ENCODE measurements around the gene OR8D2. TPM values are rescaled to one million over a fixed set of nuclear protein-coding genes. Genes with fewer than 3 reads are reported as not detected.

OR8D2 gene, protein sequence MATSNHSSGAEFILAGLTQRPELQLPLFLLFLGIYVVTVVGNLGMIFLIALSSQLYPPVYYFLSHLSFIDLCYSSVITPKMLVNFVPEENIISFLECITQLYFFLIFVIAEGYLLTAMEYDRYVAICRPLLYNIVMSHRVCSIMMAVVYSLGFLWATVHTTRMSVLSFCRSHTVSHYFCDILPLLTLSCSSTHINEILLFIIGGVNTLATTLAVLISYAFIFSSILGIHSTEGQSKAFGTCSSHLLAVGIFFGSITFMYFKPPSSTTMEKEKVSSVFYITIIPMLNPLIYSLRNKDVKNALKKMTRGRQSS
- polyA plus RNA-seq (ENCODE audit: insufficient read length in 4 of 4) = not detected

DNA sequence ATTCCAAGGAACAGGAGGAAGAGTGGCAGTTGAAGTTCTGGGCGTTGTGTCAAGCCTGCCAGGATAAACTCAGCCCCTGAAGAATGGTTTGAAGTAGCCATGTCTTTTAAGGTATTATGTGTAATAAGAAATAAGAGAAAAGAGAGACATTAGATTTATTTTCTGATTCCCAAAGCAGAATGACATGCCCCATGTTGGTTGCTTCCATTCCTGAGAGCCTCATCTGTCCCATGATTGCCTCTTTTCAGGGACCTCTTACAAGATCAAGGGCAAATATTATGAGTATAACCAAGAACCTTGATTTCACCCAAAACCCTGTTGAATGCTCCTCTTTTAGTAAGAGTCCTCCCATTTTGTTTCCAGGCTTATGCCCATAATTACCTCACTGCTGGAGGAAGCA, at the start of gene OR8D2:
TSS of gene OR8D2 (minus strand) at position 101 of the 400 bp plus-strand sequence. CDS start at position 101, 0 bp downstream.
- DNase-seq (ENCODE audit: low read depth in 4 of 4, low spot score in 2 of 4) = no peak

DNA sequence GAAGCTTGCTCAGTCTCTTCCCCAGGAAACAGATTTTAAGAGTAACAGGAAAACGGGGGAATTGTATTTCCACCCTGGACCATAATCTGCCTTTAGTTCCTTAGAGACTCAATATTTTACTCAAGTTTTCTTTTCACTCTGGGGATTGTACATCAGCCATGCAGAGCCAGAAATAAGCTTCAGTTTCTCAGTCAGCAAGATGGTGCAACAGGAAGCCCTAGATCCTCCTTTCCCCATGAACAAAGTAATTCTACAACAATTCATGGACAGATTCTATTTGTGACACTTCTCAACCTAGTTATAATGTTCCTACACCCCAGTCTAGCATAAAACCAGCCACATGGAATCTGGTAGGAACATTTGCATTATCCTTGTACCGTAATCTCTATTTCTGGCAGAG, 39.6 kb upstream of the OR8D2 start:
- DNase-seq (ENCODE audit: low read depth in 4 of 4, low spot score in 2 of 4) = no peak

DNA sequence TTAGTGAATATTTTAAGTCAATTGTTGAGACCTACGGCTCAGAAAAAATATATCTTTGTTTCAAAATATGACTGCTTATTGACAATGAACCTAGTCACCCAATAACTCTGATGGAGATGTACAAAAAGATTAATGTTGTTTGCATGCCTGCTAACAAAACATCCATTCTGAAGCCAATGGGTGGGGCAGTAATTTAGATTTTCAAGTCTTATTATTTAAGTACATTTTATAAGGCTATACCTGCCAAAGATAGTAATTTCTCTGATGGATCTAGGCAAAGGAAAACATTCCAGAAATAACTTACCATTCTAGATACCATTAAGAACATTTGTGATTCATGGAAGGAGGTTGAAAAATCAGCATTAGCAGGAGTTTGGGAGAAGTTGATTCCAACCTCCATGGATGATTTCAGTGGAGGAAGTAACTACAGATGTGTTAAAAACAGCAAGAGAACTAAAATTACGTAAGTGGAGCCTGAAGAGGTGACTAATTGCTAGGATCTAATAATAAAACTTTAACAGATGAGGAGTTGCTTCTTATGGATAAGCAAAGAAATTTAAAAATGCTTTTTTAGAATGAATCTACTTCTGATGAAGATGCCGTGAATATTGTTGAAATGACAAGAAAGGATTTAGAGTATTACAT, 26.4 kb upstream of the OR8D2 start:
- DNase-seq (ENCODE audit: low read depth in 4 of 4, low spot score in 2 of 4) = no peak

DNA sequence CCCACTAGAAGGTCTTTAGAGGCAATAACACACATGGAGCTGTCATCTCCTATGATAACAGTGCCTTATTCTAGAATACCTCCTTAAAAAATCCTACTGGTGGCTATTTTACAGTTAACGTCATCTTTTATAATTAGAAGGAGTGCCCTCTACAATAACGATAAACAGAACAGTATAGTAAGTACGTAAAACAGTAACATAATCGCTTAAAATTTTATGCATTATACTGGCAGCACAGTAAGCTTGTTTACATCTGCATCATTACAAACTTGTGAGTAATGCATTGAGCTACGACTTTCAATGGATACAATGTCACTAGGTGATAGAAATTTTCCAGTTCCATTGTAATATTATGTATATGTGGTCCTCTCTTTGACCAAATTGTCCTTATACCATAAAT, 24.3 kb upstream of the OR8D2 start:
- no peak for DNase-seq (ENCODE audit: low read depth in 4 of 4, low spot score in 2 of 4)

DNA sequence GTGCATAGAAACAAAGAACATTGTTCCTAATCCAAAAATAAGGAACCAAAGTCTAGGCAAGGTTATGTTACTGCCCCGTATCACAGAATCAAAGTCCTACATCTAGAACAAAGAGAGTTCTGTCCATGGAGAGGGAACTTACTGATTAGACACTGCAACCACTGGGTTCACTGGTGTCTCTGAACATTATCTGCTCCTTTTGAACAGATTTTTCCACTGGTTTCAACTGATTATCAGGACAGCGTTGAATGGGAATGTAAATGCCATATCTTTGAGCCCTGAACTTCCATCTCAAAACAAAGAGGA, 20.1 kb upstream of the OR8D2 start:
- DNase-seq (ENCODE audit: low read depth in 4 of 4, low spot score in 2 of 4) = no peak

DNA sequence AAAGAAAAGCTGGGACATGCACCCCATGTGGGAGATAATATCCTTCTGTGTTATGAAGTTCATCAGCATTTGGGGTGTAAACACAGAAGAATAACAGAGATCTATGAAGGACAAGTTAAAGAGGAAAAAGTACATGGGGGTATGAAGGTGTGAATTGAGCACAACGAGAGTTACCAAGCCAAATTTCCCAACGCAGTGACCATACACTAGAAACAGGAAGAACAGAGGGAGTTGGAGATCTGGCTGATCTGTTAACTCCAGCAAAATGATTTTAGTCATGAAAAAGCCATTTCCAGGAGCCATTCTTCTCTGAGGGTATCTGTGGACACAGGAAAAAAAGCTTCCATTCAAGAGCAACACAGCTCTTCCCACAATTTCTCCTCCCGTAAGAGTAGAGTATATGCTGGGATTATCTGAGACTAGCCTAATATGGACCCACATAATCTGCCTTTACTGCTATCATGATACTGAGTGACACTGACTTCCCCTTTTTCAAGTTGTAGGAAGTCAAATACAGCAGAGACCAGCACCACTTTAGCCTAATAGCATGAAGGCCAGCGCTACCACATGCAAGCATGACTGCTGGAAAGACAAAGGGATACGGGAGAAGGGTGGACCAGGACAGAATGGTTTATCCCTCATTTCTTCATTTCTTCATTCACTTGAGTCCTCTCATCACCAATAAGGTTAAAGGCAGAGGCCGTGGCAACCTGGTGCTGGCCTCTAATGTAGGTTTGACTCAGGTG, 19.6 kb upstream of the OR8D2 start:
- DNase-seq (ENCODE audit: low read depth in 4 of 4, low spot score in 2 of 4) = no peak

DNA sequence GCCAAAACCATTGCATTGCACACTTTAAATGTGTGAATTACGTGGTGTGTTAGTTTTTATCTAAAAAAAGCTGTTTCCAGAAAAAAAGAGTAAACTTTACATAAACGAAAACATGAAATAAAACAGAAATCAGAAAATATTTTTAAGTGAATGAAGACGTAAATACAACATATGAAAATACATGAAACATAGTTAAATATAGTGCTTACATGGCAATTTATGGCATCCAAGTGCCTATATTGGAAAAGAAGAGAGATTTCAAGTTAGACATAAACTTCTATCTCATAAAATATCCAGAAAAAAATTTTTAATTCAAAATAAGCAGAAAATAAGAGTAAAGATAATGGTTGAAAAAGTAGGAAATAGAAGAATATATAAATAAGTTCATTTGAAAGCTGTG, 11.9 kb upstream of the OR8D2 start:
- DNase-seq (ENCODE audit: low read depth in 4 of 4, low spot score in 2 of 4) = no peak

DNA sequence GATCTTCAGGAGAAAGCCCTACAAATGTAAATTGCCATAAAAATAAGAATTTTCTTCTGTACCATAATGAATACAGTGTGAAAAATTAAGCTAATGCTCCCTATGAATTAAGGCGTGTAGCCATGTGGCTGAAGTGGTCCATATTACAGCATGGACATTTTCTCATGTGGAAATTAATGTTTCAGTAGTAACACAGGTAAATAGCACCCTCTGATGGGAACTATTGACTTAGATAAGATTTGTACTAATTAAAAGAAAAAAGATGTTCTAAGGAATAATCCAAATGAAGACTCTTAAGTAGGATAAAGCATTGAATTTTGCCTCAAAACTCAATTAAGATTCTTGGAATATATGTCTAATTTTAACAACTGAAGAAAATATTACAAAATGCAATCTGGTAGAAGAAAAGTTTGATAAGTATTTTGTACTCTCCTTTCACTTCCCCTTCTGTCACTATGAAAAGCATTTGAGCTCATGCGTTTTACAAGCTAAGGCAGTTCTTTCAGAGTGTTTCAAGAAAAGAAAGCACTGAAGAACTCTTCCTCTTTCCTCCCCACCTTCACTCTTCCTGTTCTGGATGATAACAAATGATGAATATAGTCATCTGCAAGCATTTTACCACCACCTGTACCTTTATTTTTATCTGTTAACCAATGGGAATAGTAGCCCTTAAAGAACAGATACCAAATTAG, 9.9 kb upstream of the OR8D2 start:
- DNase-seq (ENCODE audit: low read depth in 4 of 4, low spot score in 2 of 4) = no peak

DNA sequence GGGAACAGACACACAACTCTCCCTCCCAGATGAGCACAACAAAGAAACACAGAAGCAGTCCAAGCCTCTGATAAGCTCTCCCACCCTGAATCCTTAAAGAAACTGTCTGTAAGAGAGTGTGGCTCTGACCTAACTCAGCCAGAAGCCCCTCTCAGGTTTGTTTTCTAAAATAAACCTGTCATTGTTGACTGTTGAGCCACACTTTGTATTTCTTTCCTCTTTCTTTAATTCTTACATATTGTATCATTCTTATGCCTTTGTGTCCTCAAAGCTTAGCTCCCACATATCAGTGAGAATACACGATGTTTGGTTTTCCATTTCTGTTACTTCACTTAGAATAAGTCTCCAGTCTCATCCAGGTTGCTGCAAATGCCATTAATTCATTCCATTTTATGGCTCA, 7.8 kb upstream of the OR8D2 start:
- no peak for DNase-seq (ENCODE audit: low read depth in 4 of 4, low spot score in 2 of 4)

DNA sequence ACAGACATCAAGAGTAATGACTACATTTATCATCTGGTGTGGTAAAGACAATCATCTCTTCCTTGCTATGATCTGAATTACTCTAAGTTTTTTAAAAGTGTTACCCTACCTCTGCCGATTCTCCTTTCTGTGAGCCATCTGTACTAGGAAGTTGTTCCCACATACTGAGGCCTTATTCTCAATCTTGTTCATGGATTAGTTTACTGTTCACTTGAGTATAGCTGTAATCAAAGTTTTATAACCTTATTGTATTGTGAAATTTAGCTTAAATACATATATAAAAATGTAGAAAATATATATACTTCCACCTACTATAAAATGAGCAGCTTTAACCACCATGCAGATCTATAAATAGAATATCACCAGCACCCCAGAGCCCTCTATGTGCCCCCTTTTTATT, 2.4 kb upstream of the OR8D2 start:
- DNase-seq (ENCODE audit: low read depth in 4 of 4, low spot score in 2 of 4) = no peak

DNA sequence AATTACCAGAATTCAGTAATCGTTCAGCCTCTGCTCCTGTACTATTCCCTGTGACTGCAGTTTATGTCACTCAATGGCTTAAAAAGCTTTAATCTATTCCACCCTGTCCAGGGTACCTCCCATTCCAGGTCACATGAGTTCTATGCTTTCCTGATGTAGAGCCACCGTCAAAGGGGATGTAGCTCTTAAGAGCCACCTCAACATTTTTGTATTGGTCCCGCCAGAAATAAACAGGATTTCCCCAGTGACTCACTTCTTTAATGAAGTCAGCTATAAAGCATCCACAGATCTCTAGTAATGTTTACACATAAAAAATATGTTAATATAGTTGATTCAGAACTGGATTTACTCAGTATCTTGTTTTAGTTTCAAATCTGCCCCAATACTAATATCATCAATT, 4.9 kb downstream of the OR8D2 start:
- no peak for DNase-seq (ENCODE audit: low read depth in 4 of 4, low spot score in 2 of 4)

DNA sequence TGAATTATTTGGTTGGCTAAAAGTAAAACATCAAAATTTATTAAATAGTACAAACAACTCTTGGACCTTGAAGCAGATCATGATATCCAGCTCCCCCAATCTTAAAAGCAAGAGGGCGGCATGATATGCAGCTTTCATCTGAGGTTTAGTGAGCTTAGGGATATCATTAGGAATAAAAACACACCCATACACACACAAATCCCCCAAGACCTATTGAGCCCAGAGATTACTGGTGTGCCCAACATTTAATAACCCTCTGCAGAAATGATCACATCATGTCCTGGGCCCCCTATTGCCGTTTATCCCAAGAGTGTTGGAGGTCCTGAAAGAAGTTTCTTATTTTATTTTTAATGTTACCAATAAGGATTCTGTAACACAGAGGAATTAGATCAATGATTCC, 6.1 kb downstream of the OR8D2 start, which contains the start of gene OR8D1:
TSS of gene OR8D1 (minus strand) at position 101 of the 400 bp plus-strand sequence. CDS start 3,183 bp downstream, outside the sequence.
- no peak for DNase-seq (ENCODE audit: low read depth in 4 of 4, low spot score in 2 of 4)

DNA sequence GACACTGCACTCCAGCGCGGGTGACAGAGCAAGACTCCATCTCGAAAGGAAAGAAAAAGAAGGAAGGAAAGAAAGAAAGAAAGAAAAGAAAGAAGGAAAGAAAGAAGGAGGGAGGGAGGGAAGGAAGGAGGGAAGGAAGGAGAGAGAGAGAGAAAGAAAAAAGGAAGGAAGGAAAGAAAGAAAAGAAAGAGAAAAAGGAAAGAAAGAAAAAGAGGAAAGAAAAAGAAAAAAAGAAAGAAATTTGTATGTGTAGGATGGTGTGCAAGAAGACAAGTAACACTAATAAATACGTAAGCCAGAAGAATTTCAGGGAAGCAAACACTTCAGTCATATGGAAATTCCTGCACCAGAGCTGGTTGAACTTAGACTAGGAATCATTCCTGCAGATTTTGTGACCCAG, 6.9 kb downstream of the OR8D2 start:
- no peak for DNase-seq (ENCODE audit: low read depth in 4 of 4, low spot score in 2 of 4)

DNA sequence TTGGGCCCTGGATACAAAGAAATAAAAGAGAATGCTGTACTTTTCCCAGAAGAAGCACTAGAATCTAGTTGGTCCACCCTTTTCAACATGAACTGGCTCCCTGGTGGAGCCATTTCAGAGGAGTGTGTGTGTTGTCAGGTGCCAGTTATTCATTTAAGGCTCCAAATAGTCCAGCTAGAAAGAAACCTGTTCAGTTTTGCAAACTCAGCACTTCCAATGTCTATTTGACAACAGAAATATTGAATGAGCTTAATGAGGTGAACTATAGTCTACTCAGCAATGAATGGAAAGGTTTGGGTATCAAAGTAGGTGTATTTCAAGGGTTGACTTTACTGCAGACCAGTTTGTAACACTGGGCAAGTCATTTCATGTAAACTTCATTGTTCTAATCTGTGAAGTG, 8.3 kb downstream of the OR8D2 start:
- DNase-seq (ENCODE audit: low read depth in 4 of 4, low spot score in 2 of 4) = no peak

DNA sequence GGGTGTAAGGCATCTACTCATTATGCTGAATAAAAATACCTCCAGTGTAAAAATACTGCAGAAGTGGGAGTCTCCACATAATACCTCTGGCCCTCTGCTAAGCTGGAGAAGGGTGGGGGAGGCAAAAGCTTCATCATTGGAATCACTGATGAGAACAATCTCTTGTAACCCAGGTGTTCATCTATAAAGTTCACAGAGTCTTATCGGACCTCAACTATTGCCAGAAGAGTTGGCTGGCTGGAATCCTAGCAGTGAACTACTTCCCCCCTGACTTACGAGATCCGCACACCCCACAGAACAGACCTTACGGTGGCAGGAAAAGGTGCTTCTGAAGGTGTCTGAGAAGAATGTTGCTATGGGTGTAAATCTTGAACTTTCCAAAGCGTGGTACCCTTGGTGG, 8.7 kb downstream of the OR8D2 start:
- no peak for DNase-seq (ENCODE audit: low read depth in 4 of 4, low spot score in 2 of 4)

DNA sequence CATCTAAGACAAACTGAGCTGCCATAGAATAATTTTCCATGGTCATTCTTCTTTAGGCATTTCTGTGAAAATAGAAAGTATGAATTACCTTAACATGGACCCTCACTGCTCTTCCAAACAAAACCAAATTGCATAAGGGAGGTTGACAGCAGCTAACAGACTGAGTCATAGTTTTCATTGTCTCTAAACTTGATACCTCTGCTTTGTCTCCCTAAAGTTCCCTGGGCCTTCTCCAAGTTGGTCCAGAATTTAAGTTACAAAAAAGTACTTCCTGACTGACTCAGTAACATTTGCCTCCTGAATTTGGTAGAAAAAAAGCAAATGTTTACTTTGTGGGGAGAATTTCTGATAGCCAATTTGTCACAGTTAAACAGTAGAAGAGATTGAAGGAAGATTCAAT, 9.3 kb downstream of the OR8D2 start:
- DNase-seq (ENCODE audit: low read depth in 4 of 4, low spot score in 2 of 4) = no peak

DNA sequence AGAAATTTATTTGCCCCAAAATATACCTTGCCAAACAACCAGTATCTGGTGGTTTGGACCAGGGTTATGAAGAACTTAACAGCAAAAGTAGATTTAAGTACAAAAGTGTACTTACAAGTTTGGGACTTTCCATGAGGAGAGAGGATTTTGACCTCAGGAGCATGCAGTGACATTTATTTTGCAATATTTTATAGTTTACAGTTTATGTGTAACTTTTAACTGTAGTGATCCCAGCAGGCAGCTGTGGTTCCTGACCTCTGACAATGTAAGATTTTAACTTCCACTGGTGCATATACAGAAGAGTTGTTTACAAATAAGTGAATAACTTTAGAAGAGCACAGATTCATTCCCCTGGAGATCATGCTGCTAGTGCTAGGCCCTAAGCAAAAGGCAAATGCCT, 12.9 kb downstream of the OR8D2 start:
- no peak for DNase-seq (ENCODE audit: low read depth in 4 of 4, low spot score in 2 of 4)

DNA sequence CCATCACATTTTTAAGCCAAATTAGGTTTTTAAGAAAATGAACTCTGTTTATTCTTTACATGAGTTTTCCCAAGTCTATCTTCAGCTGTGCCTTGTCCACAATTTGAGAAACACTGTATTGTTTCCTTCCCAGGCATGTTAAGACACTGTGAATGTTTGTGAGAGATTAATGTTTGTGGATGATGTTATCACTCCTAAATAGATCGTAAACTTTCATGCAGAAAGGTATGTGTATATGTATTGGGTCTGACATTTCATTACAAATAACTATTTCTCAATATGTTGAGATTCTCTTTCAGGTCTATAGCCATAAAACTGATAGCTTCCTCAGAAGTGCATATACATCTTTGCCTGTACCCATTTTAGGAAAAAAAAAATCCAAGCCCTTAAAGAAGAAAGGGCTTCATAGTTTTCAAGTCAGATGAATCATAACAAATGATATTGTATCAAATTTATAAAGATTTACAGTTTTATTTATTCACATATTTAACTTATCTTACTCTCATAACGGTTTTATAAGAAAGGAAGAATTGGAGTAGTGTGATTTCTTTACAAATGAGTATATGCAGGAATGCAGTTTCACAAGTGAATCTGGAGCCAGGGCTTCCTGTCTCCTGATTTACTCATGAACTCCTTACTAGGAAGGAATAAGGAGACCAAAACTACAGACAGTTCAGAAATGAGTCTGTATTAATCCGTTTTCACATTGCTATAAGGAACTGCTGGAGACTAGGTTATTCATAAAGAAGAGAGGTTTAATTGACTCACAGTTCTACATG, 17.5 kb downstream of the OR8D2 start:
- no peak for DNase-seq (ENCODE audit: low read depth in 4 of 4, low spot score in 2 of 4)

DNA sequence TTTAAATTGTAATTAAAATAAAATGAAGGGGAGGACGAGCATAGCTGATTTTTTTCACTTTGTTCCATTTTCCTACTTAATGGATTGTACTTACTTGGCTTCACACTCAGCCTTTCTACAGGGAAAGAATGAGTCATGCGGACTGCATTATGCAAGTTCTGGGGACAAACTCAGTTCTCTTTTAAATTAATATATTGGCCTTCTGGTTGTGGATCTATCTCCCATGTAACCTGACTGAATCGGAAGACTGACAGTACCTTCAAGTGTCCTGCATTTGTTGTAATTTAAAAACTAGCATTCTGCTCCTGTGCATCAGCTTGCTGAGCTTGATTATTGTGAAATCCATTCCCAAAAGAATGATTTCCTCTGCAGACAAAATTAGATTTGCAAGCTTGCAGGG, 18.4 kb downstream of the OR8D2 start:
- DNase-seq (ENCODE audit: low read depth in 4 of 4, low spot score in 2 of 4) = no peak

DNA sequence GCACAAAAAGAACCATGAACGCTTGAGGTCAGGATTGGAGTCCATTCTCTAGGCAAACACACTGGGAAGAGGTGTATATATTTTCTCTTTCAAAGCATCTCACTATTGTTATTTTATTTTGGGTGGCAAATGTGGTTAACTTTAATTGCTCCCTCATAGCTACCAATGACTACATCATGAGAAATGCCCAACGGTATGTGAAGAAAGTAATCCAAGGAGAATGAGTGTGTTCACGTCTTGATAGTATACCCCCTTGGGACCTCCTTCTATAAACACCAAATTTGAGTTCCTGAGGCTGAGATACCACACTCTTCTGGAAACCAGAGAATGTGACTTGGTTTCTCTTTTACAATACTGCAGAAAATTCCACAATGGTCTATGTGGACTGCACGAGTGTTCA, 22.1 kb downstream of the OR8D2 start:
- no peak for DNase-seq (ENCODE audit: low read depth in 4 of 4, low spot score in 2 of 4)

DNA sequence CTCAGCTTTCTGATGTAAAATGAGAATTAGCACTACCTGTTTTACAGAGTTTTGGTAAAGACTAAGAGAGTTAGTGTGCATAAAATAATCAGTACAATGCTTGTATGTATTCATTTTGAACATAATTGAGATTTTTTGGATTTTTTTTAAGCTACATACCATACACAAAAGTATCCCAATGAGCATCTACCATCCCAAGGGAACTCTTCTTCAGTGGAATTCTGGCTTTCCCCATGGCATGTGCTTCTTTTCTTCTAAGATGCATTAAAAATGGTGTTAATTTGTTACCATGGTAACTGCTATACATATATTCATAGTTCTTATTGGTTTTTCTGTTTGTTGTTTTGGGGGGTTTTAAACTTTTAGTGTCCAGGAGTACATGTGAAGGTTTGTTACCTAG, 24.0 kb downstream of the OR8D2 start:
- DNase-seq (ENCODE audit: low read depth in 4 of 4, low spot score in 2 of 4) = no peak

Data from left renal cortex interstitium (tissue), 4 donors.